ENCODE data around the gene LYZL4.

Gene LYZL4

DNA sequence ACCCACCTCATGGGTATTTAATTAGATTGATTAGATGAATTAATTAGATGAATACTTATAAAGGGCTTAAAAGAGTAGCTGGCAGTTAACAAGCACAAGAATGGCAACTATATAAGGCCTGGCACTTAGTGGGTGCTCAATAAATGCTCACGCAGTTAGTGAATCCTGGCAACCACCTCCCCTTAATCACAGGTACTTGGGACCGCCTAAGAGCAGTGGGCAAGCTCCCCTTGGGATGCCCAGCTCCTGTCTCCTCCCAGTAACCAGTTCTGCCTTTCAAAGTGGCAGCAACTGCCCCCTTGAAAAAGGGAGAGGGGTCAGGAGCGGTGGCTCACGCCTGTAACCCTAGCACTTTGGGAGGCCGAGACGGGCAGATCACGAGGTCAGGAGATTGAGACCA lies 4.6 kb downstream of the LYZL4 start:
- Mint-ChIP-seq H3K27ac (no peak overlapping the region), H3K4me1 (no peaks in the 10 kb centered on the region), H3K27me3 (peaks cover 22% of the 10 kb centered on the region), H3K36me3 (no peaks in the 10 kb centered on the region), H3K9me3 (peaks cover 5% of the 10 kb centered on the region), H3K4me3 (no peak overlapping the region)
- ATAC-seq: no peak

DNA sequence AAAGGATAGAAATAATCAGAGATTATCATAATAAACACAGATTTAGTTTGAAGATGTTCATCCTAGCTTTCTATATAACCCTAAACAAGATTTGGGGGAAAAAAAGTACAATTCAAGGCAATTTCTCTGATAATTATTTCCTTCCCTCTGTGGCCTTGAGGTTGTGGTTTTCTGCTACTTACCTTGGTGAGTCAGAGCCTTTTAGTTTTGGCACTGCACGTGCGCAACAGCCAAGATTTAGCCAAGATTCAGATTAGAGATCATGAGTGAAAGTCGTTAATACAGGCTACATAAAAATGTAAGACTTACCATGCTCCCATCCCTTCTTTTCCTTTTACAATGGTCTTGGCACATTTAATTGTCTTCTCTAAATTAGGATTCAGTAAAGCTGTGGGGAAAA lies 6.7 kb downstream of the LYZL4 start:
- H3K4me3 Mint-ChIP-seq: no peak overlapping the region
- H3K36me3 Mint-ChIP-seq: no peaks in the 10 kb centered on the region
- peaks cover 5% of the 10 kb centered on the region for H3K9me3 Mint-ChIP-seq
- H3K27ac Mint-ChIP-seq: no peak overlapping the region
- no peaks in the 10 kb centered on the region for H3K4me1 Mint-ChIP-seq
- ATAC-seq: no peak
- H3K27me3 Mint-ChIP-seq: peaks cover 9% of the 10 kb centered on the region

GRCh38 chr3:42402394-42403096 lies 7.9 kb downstream of the LYZL4 start:
- H3K4me3 Mint-ChIP-seq: no peak overlapping the region
- H3K27me3 Mint-ChIP-seq: peaks cover 6% of the 10 kb centered on the region
- no peaks in the 10 kb centered on the region for H3K4me1 Mint-ChIP-seq
- H3K27ac Mint-ChIP-seq: no peak overlapping the region
- no peaks in the 10 kb centered on the region for H3K36me3 Mint-ChIP-seq
- H3K9me3 Mint-ChIP-seq: peaks cover 5% of the 10 kb centered on the region
- no peak for ATAC-seq

- H3K4me3 Mint-ChIP-seq: no peak overlapping the region
- no peaks in the 10 kb centered on the region for H3K4me1 Mint-ChIP-seq
- ATAC-seq: no peak
- H3K36me3 Mint-ChIP-seq: no peaks in the 10 kb centered on the region
- H3K27me3 Mint-ChIP-seq: peaks cover 10% of the 10 kb centered on the region
- H3K27ac Mint-ChIP-seq: no peak overlapping the region
- H3K9me3 Mint-ChIP-seq: peaks cover 5% of the 10 kb centered on the region
Observed at GRCh38 chr3:42398080-42398479, 12.3 kb downstream of the LYZL4 start.

DNA sequence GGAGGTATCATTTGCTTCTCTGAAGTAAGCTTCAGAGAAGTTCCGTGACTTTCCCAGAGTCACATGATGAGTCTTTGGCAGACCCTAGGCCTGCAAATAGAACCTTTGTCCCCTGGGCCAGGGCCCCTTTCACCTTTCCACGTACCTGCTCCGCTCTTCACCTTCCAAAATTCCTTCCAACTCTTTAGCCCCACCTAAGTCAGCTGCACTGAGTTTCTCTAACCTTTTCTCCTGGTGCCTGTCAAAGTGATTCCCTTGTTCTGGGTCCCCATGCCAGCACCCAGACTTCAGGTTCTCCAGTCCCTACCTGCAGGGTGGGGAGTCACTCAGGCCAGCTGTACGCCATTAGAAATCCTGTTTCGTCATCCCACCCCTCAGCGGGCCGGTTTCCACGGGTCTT lies 12.8 kb downstream of the LYZL4 start:
- H3K36me3 Mint-ChIP-seq: no peaks in the 10 kb centered on the region
- no peak overlapping the region for H3K27ac Mint-ChIP-seq

DNA sequence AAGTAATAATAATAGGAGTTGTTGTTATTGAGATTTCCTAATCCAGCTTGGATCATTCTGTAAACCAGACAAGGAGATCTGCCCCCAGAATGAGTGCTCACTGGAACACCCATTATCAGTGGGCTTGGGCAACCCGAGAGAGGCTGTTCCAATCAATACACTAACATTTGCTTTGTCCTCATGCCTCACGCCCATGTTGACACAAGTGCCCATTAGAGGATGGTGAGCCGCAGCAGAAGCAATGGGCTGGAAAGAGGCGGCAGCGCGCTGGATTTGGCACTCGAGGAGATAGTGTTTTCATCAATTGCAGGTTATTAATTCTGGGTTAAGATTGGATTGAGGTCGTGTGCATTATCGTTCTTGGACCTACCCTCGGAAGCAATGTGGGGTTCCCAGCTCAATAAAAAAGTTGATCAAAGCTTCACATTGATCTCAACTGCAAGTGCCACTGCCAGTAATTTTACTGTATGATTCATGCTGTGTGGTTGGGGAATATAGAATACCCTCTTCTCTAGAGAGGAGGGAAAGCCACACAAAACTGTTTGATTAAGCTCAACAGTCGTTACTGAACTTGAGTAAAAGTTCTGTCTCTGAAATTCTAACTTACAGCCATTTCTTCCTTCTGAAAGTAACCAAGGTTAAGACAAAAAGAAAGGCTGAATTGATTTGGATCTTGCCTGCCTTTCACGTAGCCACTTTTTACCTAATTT lies 15.7 kb downstream of the LYZL4 start:
- no peaks in the 10 kb centered on the region for H3K4me1 Mint-ChIP-seq
- H3K4me3 Mint-ChIP-seq: no peak overlapping the region
- peaks cover 17% of the 10 kb centered on the region for H3K27me3 Mint-ChIP-seq
- no peak overlapping the region for H3K27ac Mint-ChIP-seq
- H3K9me3 Mint-ChIP-seq: no peaks in the 10 kb centered on the region
- no peaks in the 10 kb centered on the region for H3K36me3 Mint-ChIP-seq
- no peak for ATAC-seq

More for the DNA sequence above, 12.8 kb downstream of the LYZL4 start:
- Mint-ChIP-seq H3K9me3 (peaks cover 4% of the 10 kb centered on the region), H3K4me1 (no peaks in the 10 kb centered on the region), H3K27me3 (peaks cover 15% of the 10 kb centered on the region), H3K4me3 (no peak overlapping the region)
- ATAC-seq: no peak

- no peak for ATAC-seq
- Mint-ChIP-seq H3K36me3 (no peaks in the 10 kb centered on the region), H3K27ac (no peak overlapping the region), H3K9me3 (no peaks in the 10 kb centered on the region), H3K4me1 (no peaks in the 10 kb centered on the region), H3K27me3 (peaks cover 30% of the 10 kb centered on the region), H3K4me3 (no peak overlapping the region)
Observed at GRCh38 chr3:42387802-42388651, 22.4 kb downstream of the LYZL4 start.

GRCh38 chr3:42381551-42382082 lies 28.8 kb downstream of the LYZL4 start:
- Mint-ChIP-seq H3K9me3 (no peaks in the 10 kb centered on the region), H3K4me1 (no peaks in the 10 kb centered on the region), H3K27me3 (peaks cover 9% of the 10 kb centered on the region), H3K36me3 (no peaks in the 10 kb centered on the region), H3K27ac (no peak overlapping the region), H3K4me3 (no peak overlapping the region)
- no peak for ATAC-seq

DNA sequence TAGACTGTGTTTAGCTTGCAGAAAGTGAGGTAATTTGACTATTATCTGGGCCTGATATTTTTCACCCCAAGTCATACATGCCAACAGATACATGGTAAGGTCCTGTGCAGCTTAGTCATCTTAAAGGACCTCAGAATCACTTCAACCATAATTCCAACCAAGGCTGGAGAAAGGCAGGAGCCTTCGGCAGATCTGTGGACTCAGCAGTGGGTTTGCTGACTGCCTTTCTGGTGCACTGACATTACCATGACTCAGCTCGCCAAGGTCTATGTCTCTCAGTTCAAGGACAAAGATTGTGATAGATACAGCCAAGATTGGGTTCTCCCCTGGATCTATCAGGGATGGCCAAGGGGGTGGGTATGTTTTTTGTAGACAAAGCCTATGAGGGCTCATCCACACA lies 32.7 kb downstream of the LYZL4 start:
- H3K36me3 Mint-ChIP-seq: no peaks in the 10 kb centered on the region
- no peaks in the 10 kb centered on the region for H3K4me1 Mint-ChIP-seq

DNA sequence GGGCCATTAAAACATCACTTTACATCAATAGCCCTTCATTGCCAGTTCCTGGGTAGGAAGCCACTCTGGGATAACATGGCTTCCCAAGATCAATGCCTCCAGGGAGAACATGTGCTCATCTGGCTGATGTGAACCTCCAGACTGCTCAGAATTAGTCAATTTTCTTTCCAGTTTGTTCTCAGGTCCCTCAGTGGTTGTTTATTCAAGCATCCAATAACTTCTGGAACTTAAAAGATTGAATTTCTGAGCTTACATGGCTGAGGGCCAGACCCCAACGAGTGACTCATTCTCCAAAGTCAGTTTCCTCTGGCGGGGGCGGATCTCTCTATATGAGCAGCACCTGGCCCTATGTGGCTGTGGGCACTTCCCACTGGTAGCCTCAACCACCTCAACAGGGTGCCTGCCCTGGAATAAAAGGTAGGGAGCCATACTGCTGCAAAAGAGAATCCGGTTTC lies 34.0 kb downstream of the LYZL4 start:
- no peaks in the 10 kb centered on the region for H3K27me3 Mint-ChIP-seq

More for the DNA sequence above, 32.7 kb downstream of the LYZL4 start:
- H3K4me3 Mint-ChIP-seq: no peak overlapping the region
- no peaks in the 10 kb centered on the region for H3K27me3 Mint-ChIP-seq
- ATAC-seq: no peak
- no peaks in the 10 kb centered on the region for H3K9me3 Mint-ChIP-seq
- no peak overlapping the region for H3K27ac Mint-ChIP-seq

GRCh38 chr3:42375121-42375800 lies 35.1 kb downstream of the LYZL4 start:
- Mint-ChIP-seq H3K4me3 (no peak overlapping the region), H3K9me3 (peaks cover 7% of the 10 kb centered on the region), H3K27ac (no peak overlapping the region), H3K36me3 (peaks cover 5% of the 10 kb centered on the region), H3K27me3 (no peaks in the 10 kb centered on the region), H3K4me1 (no peaks in the 10 kb centered on the region)
- ATAC-seq: no peak

More for the DNA sequence above, 34.0 kb downstream of the LYZL4 start:
- H3K27ac Mint-ChIP-seq: no peak overlapping the region
- H3K9me3 Mint-ChIP-seq: no peaks in the 10 kb centered on the region
- no peaks in the 10 kb centered on the region for H3K36me3 Mint-ChIP-seq
- ATAC-seq: no peak
- no peaks in the 10 kb centered on the region for H3K4me1 Mint-ChIP-seq
- no peak overlapping the region for H3K4me3 Mint-ChIP-seq

- Mint-ChIP-seq H3K4me3 (no peak overlapping the region), H3K27ac (no peak overlapping the region), H3K36me3 (peaks cover 5% of the 10 kb centered on the region), H3K9me3 (peaks cover 7% of the 10 kb centered on the region), H3K4me1 (no peaks in the 10 kb centered on the region), H3K27me3 (no peaks in the 10 kb centered on the region)
- no peak for ATAC-seq
Observed at GRCh38 chr3:42371776-42372175, 38.6 kb downstream of the LYZL4 start.

DNA sequence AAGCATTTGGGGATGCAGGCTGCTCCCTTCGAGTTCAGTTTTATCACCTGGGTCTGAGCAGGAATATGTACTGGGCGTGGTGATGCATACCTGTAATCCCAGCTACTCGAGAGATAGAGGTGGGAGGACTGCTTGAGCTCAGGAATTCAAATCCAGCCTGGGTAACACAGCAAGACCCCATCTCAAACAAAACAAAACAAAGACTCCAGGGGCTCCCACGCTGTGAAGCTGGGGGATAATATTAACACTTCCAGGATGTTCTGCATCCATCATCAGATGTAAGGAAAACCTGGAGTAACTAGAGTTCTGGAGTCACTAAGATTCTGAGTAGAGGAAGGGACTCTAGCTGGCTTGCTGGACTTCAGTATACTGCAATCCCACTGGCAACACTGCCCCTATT lies 40.6 kb downstream of the LYZL4 start:
- no peak overlapping the region for H3K27ac Mint-ChIP-seq

DNA sequence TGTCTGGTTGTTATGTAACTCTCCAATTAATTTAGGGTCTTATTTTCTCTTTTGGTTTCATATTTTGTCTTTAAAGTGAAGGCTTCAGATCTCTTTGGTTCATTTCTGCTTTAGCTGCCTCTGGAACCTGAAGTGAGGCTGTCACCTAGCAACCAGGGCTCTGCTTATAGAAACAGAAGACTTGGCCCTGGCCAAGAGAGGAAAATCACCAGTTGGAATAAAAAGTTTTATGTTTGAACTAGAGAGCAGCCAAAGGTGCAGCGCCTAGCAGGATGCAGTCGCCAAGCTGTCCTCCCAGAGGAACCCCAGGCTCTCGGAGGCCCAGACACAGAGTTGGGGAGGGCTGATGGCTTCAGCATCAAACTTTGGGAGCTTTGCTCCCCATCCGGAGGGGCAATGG lies 41.1 kb downstream of the LYZL4 start:
- Mint-ChIP-seq H3K4me3 (no peak overlapping the region), H3K27ac (no peak overlapping the region), H3K27me3 (no peaks in the 10 kb centered on the region), H3K4me1 (no peaks in the 10 kb centered on the region), H3K9me3 (peaks cover 10% of the 10 kb centered on the region), H3K36me3 (peaks cover 5% of the 10 kb centered on the region)
- peak; percentile 44 for ATAC-seq

More for the DNA sequence above, 40.6 kb downstream of the LYZL4 start:
- Mint-ChIP-seq H3K4me3 (no peak overlapping the region), H3K4me1 (no peaks in the 10 kb centered on the region), H3K36me3 (peaks cover 5% of the 10 kb centered on the region), H3K27me3 (no peaks in the 10 kb centered on the region), H3K9me3 (peaks cover 9% of the 10 kb centered on the region)
- no peak for ATAC-seq

GRCh38 chr3:42368861-42369260 lies 41.5 kb downstream of the LYZL4 start:
- Mint-ChIP-seq H3K27ac (no peak overlapping the region), H3K36me3 (peaks cover 5% of the 10 kb centered on the region), H3K4me1 (no peaks in the 10 kb centered on the region), H3K4me3 (no peak overlapping the region), H3K9me3 (peaks cover 10% of the 10 kb centered on the region), H3K27me3 (no peaks in the 10 kb centered on the region)
- ATAC-seq: no peak

Measured in stimulated activated memory B cell treated with anti-CD40 and anti-IgM and Interleukin-4, amounts not matched to agents 10 μg/mL and 1 μg/mL and 100 μg/mL, for 72 hours (primary cell).